T follicular helper cell (primary cell): ENCODE measurements around the gene BTBD10.

Experiments
- DNase-seq: peaks from one replicate; pipeline ENCODE4 v3.0.0-alpha.2; 2020; ENCODE audit warnings: low read depth
- total RNA-seq, 2 experiments: gene quantifications; one replicate each; lab custom pipeline; 2026; lab: John Stamatoyannopoulos, UW

BTBD10 gene
- total RNA-seq: 28.3 to 35.6 reads per million in 2 experiments

GRCh38 chr11:13462901-13463778 is at the start of gene BTBD10:
BTBD10 (minus strand) TSS chr11:13463222; CDS start chr11:13445124, 18,098 bp downstream.
- DNase-seq: peak; percentile 94

- no peak for DNase-seq
Measured at GRCh38 chr11:13503393-13503792, 40.4 kb upstream of the BTBD10 start.

- DNase-seq: no peak
Measured at GRCh38 chr11:13502492-13502891, 39.5 kb upstream of the BTBD10 start.

- no peak for DNase-seq
Measured at GRCh38 chr11:13495929-13496328, 32.9 kb upstream of the BTBD10 start, which contains the start of gene PTH. PTH (minus strand) TSS chr11:13495997; CDS start chr11:13492855, 3,142 bp downstream.

GRCh38 chr11:13494051-13494450 is 31.0 kb upstream of the BTBD10 start:
- DNase-seq: no peak

- no peak for DNase-seq
Measured at GRCh38 chr11:13487661-13488030, 24.6 kb upstream of the BTBD10 start.

GRCh38 chr11:13486926-13487660 is 24.1 kb upstream of the BTBD10 start:
- DNase-seq: peak; percentile 62

GRCh38 chr11:13480198-13480597 is 17.2 kb upstream of the BTBD10 start:
- DNase-seq: no peak

- no peak for DNase-seq
Measured at GRCh38 chr11:13479688-13480087, 16.7 kb upstream of the BTBD10 start.

GRCh38 chr11:13475091-13475490 is 12.1 kb upstream of the BTBD10 start:
- no peak for DNase-seq

GRCh38 chr11:13473013-13473722 is 10.1 kb upstream of the BTBD10 start:
- no peak for DNase-seq

- no peak for DNase-seq
Measured at GRCh38 chr11:13468750-13469149, 5.7 kb upstream of the BTBD10 start.

- no peak for DNase-seq
Measured at GRCh38 chr11:13465909-13466371, 2.9 kb upstream of the BTBD10 start.

- no peak for DNase-seq
Measured at GRCh38 chr11:13463779-13464290, 813 bp upstream of the BTBD10 start.

- DNase-seq: peak; percentile 46
Measured at GRCh38 chr11:13462311-13462900, 616 bp downstream of the BTBD10 start.

- DNase-seq: no peak
Measured at GRCh38 chr11:13461291-13461690, 1.7 kb downstream of the BTBD10 start.

GRCh38 chr11:13450832-13451397 is 12.1 kb downstream of the BTBD10 start:
- DNase-seq: no peak

- DNase-seq: no peak
Measured at GRCh38 chr11:13449522-13449921, 13.5 kb downstream of the BTBD10 start.

- no peak for DNase-seq
Measured at GRCh38 chr11:13448876-13449275, 14.1 kb downstream of the BTBD10 start.

- no peak for DNase-seq
Measured at GRCh38 chr11:13446444-13446843, 16.6 kb downstream of the BTBD10 start.

- DNase-seq: no peak
Measured at GRCh38 chr11:13445588-13445987, 17.4 kb downstream of the BTBD10 start.
